Fibroblast of the aortic adventitia (primary cell): ENCODE data around the gene RPS18. TPM values are rescaled to one million over a fixed set of nuclear protein-coding genes. Genes with fewer than 3 reads are reported as not detected.

Experiments
- DNase-seq: peaks from one replicate; pipeline ENCODE4 v3.0.0-alpha.2; 2010; ENCODE audit warnings: low read depth
- H3K4me3 ChIP-seq: 2 replicates; pipeline ENCODE4 v1.5.1; 2011; ENCODE audit warnings: low read depth, mild to moderate bottlenecking, control low read depth, low read length, moderate library complexity
- CTCF ChIP-seq: IDR thresholded peaks from 2 replicates; pipeline ENCODE4 v1.5.1; 2011; ENCODE audit warnings: mild to moderate bottlenecking, low read length, control low read depth, inconsistent platforms; ENCODE audit not compliant: insufficient read depth
- total RNA-seq: library from RNA; depleted of rRNA; stranded (reverse); fragments of >200 nt; gene quantifications from 2 replicates; pipeline ENCODE4 v1.2.3, GENCODE V29; 2012; ENCODE audit warnings: low replicate concordance

Gene RPS18
- total RNA-seq, 1 donor: 4,237 TPM

GRCh38 chr6:33315793-33316602 lies 44.1 kb downstream of the RPS18 start:
- no peak overlapping the region for H3K4me3 ChIP-seq
- DNase-seq: no peak
- no peak for TF ChIP-seq CTCF

DNA sequence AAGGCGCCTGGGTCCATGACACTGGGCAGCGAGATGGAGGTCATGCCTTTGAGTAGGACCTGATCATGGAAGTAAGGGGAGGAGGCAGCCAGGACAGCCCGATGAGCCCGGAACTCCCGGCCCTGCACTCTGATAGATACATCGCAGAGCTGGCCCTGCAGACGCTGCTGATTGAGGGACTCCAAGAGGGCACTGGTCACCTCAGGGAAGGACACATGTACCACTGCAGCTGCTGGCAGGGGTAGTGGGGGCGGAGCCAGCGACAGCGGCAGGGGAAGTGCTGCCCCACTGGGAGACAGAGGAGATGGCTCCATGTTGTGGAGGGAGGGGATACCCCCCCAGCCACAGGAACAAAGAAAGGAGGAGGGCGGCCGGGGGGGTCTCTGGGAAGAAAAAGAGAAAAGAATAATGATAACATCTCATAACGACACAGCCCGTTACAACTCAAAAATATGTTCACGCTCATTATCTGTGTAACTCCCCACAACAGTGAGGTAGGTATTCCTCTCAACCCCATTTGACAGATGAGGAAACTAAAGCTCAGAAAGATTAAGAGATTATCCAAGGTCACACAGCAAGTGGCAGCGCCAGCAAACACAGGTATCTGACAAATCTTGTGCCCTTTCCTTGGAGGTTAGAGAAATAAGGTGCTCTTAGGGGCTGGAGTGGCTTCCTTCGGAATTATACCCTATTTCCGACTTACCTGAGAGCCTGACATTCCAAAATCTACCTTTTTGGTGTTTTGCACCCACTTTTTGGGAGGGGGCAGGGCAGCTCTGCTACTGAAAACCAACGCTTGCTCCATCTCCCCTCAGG lies 44.9 kb downstream of the RPS18 start:
- no peak for TF ChIP-seq CTCF
- H3K4me3 ChIP-seq: peak overlapping the region; percentile 66
- no peak for DNase-seq

DNA sequence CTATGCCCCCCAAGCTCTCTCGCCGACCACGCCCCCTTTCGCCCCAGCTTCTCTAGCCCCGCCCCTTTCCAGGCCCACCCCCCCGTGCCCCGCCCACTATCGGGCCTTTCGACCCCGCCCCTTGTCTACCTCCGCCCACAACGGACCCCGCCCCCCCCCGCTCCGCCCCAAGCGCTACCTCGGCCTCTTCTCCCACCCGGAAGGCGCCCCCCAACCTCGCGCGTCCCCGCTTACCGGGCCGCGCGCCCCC lies 45.5 kb downstream of the RPS18 start:
- DNase-seq: no peak

DNA sequence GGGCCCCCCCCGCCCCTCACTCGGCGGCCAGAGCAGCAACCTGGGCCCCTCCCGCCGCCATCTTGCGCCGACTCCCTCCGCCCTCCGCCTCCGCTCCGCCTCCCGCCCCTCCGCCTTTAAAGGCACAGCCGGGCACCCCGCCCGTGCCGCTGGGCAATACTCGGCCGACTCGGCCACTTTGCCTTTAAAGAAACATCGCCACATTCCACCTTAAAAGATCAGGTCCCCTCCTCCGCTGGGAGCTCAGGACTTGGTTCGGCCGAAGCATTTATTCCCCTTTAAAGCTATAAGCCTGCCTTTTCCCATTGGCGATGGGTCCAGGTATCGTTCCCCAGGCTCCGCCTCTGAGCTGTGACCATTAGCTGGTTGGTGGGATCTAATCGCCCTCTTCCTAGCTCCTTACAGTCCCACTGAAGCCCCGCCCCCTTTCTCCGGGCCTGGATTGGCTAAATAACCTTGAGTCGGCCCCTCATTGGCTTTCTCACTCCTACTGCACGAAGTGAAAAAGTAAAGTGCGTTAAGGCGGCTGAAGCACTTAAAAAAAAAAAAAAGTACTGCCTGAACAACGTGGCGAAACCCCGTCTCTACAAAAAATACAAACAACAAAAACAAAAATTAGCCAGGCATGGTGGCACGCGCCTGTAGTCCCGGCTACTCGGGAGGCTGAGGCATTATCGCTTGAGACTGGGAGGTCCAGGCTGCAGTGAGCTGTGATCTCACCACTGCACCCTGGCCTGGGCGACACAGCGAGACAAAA lies 46.0 kb downstream of the RPS18 start, which contains the start of gene ZBTB22:
Gene ZBTB22, minus strand, starts transcription at position 76 of the 757 bp plus-strand sequence. CDS start 828 bp downstream, outside the sequence.
- peak within 1 kb of the TSS; percentile 70 for H3K4me3 ChIP-seq
- DNase-seq: peak; percentile 99

More for the DNA sequence above, 45.5 kb downstream of the RPS18 start:
- TF ChIP-seq CTCF: no peak
- H3K4me3 ChIP-seq: peak overlapping the region; percentile 70

GRCh38 chr6:33318426-33319073 lies 46.7 kb downstream of the RPS18 start:
- H3K4me3 ChIP-seq: peak overlapping the region; percentile 58
- no peak for TF ChIP-seq CTCF
- no peak for DNase-seq

More for the DNA sequence above, 46.0 kb downstream of the RPS18 start, which contains the start of gene ZBTB22:
- TF ChIP-seq CTCF: no peak

GRCh38 chr6:33319939-33320314 lies 48.1 kb downstream of the RPS18 start:
- DNase-seq: no peak
- peak overlapping the region; percentile 55 for H3K4me3 ChIP-seq
- no peak for TF ChIP-seq CTCF
